ENCODE measurements around the gene ZNF774.
A peak's percentile ranks its signal among the peaks of the same experiment; 100 is the strongest.

Gene ZNF774

GRCh38 chr15:90394074-90394473 lies 42.0 kb downstream of the ZNF774 start:
- Histone ChIP-seq H3K27me3 (ENCODE audit: insufficient read depth, low read length, poor library complexity) (no peaks in the 10 kb centered on the region), H4K5ac (ENCODE audit: low read length) (no peak overlapping the region), H3K4me3 (ENCODE audit: low read length) (no peak overlapping the region), H3K79me2 (ENCODE audit: control insufficient read depth, insufficient read depth, low read length) (peaks cover 62% of the 10 kb centered on the region), H3K23ac (ENCODE audit: low read length) (no peak overlapping the region), H3K9ac (ENCODE audit: low read length) (no peak overlapping the region), H3K36me3 (ENCODE audit: control insufficient read depth, insufficient read depth, low read length) (no peaks in the 10 kb centered on the region), H3K79me1 (ENCODE audit: low read length) (peaks cover 14% of the 10 kb centered on the region), H4K8ac (ENCODE audit: low read depth, low read length) (no peak overlapping the region), H3K18ac (ENCODE audit: low read length) (no peak overlapping the region), H3K27ac (ENCODE audit: low read depth, low read length) (no peak overlapping the region), H2BK5ac (ENCODE audit: low read length) (no peak overlapping the region), H2BK15ac (replicated peaks; ENCODE audit: low read depth) (no peak overlapping the region), H2BK120ac (ENCODE audit: low read depth, low read length) (no peak overlapping the region), H2AK5ac (ENCODE audit: low read length) (no peak overlapping the region), H3K56ac (ENCODE audit: low read length) (peak overlapping the region; percentile 17), H3K4me1 (ENCODE audit: control insufficient read depth, low read depth, low read length) (peaks cover 14% of the 10 kb centered on the region), H3K4ac (ENCODE audit: low read depth, low read length) (no peak overlapping the region), H3K4me2 (ENCODE audit: low read length) (no peak overlapping the region)
- WGBS (ENCODE audit: extremely low coverage, insufficient coverage, low lambda C conversion rate), result no CpG with 5 or more reads among the region's 1 CpG
- no peak for DNase-seq

DNA sequence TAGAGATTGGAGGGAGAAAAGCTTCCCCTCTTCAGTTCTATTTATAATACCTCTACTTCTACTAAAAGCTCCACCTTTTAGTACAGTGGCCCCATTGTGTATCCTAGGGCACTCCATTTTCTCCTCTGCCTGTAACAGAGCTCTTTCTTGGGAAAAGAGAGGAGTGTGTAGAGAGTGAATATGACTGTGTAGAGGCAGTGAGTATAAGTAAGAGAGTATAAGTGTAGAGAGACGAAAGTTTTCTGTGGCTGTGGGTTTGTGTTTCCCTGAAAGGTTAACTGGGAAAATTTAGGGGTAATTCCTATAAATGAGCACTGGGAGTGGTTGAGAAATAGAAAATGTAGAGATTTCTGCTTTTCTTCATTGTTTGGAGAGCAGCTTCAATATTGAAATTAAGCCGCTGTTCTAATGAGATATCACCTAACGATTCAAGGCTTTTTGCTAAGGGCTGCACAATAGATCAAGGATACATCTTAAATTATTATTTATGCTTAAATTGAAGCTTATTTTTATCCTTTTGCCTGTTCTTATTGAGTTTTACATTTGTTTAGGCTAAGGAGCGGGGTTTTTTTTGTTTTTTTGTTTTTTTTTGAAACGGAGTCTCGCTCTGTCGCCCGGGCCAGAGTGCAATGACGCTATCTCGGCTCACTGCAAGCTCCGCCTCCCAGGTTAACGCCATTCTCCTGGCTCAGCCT lies 42.8 kb downstream of the ZNF774 start:
- H3K36me3 ChIP-seq (ENCODE audit: control insufficient read depth, insufficient read depth, low read length), result no peaks in the 10 kb centered on the region
- no peak overlapping the region for H3K4me3 ChIP-seq (ENCODE audit: low read length)
- peak overlapping the region; percentile 1 for H3K56ac ChIP-seq (ENCODE audit: low read length)
- H3K4me2 ChIP-seq (ENCODE audit: low read length), result no peak overlapping the region
- peaks cover 57% of the 10 kb centered on the region for H3K79me2 ChIP-seq (ENCODE audit: control insufficient read depth, insufficient read depth, low read length)
- DNase-seq, result no peak
- no peak overlapping the region for H4K5ac ChIP-seq (ENCODE audit: low read length)
- H2AK5ac ChIP-seq (ENCODE audit: low read length), result no peak overlapping the region
- WGBS (ENCODE audit: extremely low coverage, insufficient coverage, low lambda C conversion rate), result 100% methylated on average over 1 of the region's 12 CpGs
- H2BK120ac ChIP-seq (ENCODE audit: low read depth, low read length), result no peak overlapping the region
- H4K8ac ChIP-seq (ENCODE audit: low read depth, low read length), result peak overlapping the region; percentile 65
- no peak overlapping the region for H3K9ac ChIP-seq (ENCODE audit: low read length)
- H3K4me1 ChIP-seq (ENCODE audit: control insufficient read depth, low read depth, low read length), result peaks cover 14% of the 10 kb centered on the region
- no peak overlapping the region for H3K18ac ChIP-seq (ENCODE audit: low read length)
- no peak overlapping the region for H3K27ac ChIP-seq (ENCODE audit: low read depth, low read length)
- no peak overlapping the region for H2BK5ac ChIP-seq (ENCODE audit: low read length)
- no peak overlapping the region for H3K23ac ChIP-seq (ENCODE audit: low read length)
- no peak overlapping the region for H2BK15ac ChIP-seq (replicated peaks; ENCODE audit: low read depth)
- peaks cover 14% of the 10 kb centered on the region for H3K79me1 ChIP-seq (ENCODE audit: low read length)
- no peaks in the 10 kb centered on the region for H3K27me3 ChIP-seq (ENCODE audit: insufficient read depth, low read length, poor library complexity)
- H3K4ac ChIP-seq (ENCODE audit: low read depth, low read length), result no peak overlapping the region

- DNase-seq, result no peak
- Histone ChIP-seq H2AK5ac (ENCODE audit: low read length) (no peak overlapping the region), H3K79me1 (ENCODE audit: low read length) (peaks cover 13% of the 10 kb centered on the region), H3K27me3 (ENCODE audit: insufficient read depth, low read length, poor library complexity) (no peaks in the 10 kb centered on the region), H4K5ac (ENCODE audit: low read length) (no peak overlapping the region), H4K8ac (ENCODE audit: low read depth, low read length) (no peak overlapping the region), H3K4me3 (ENCODE audit: low read length) (no peak overlapping the region), H3K27ac (ENCODE audit: low read depth, low read length) (no peak overlapping the region), H3K4ac (ENCODE audit: low read depth, low read length) (no peak overlapping the region), H2BK15ac (replicated peaks; ENCODE audit: low read depth) (no peak overlapping the region), H2BK120ac (ENCODE audit: low read depth, low read length) (no peak overlapping the region), H3K36me3 (ENCODE audit: control insufficient read depth, insufficient read depth, low read length) (no peaks in the 10 kb centered on the region), H3K4me1 (ENCODE audit: control insufficient read depth, low read depth, low read length) (peaks cover 15% of the 10 kb centered on the region), H2BK5ac (ENCODE audit: low read length) (no peak overlapping the region), H3K9ac (ENCODE audit: low read length) (no peak overlapping the region), H3K79me2 (ENCODE audit: control insufficient read depth, insufficient read depth, low read length) (peaks cover 55% of the 10 kb centered on the region), H3K56ac (ENCODE audit: low read length) (no peak overlapping the region), H3K23ac (ENCODE audit: low read length) (no peak overlapping the region), H3K4me2 (ENCODE audit: low read length) (no peak overlapping the region), H3K18ac (ENCODE audit: low read length) (no peak overlapping the region)
- no CpG with 5 or more reads among the region's 4 CpGs for WGBS (ENCODE audit: extremely low coverage, insufficient coverage, low lambda C conversion rate)
These were observed 44.2 kb downstream of the ZNF774 start for GRCh38 chr15:90396321-90396720.

GRCh38 chr15:90400005-90400758 lies 48.1 kb downstream of the ZNF774 start:
- WGBS (ENCODE audit: extremely low coverage, insufficient coverage, low lambda C conversion rate), result no CpG with 5 or more reads among the region's 7 CpGs
- Histone ChIP-seq H3K23ac (ENCODE audit: low read length) (no peak overlapping the region), H3K4me3 (ENCODE audit: low read length) (no peak overlapping the region), H2BK120ac (ENCODE audit: low read depth, low read length) (peak overlapping the region; percentile 64), H2BK15ac (replicated peaks; ENCODE audit: low read depth) (no peak overlapping the region), H2BK5ac (ENCODE audit: low read length) (no peak overlapping the region), H3K36me3 (ENCODE audit: control insufficient read depth, insufficient read depth, low read length) (no peaks in the 10 kb centered on the region), H3K4ac (ENCODE audit: low read depth, low read length) (no peak overlapping the region), H3K4me2 (ENCODE audit: low read length) (no peak overlapping the region), H3K18ac (ENCODE audit: low read length) (peak overlapping the region; percentile 87), H3K56ac (ENCODE audit: low read length) (no peak overlapping the region), H2AK5ac (ENCODE audit: low read length) (no peak overlapping the region), H3K79me1 (ENCODE audit: low read length) (peaks cover 10% of the 10 kb centered on the region), H4K8ac (ENCODE audit: low read depth, low read length) (no peak overlapping the region), H3K79me2 (ENCODE audit: control insufficient read depth, insufficient read depth, low read length) (peaks cover 59% of the 10 kb centered on the region), H3K27ac (ENCODE audit: low read depth, low read length) (peak overlapping the region; percentile 66), H3K9ac (ENCODE audit: low read length) (no peak overlapping the region), H3K27me3 (ENCODE audit: insufficient read depth, low read length, poor library complexity) (no peaks in the 10 kb centered on the region), H4K5ac (ENCODE audit: low read length) (no peak overlapping the region), H3K4me1 (ENCODE audit: control insufficient read depth, low read depth, low read length) (peaks cover 14% of the 10 kb centered on the region)
- DNase-seq, result no peak

DNA sequence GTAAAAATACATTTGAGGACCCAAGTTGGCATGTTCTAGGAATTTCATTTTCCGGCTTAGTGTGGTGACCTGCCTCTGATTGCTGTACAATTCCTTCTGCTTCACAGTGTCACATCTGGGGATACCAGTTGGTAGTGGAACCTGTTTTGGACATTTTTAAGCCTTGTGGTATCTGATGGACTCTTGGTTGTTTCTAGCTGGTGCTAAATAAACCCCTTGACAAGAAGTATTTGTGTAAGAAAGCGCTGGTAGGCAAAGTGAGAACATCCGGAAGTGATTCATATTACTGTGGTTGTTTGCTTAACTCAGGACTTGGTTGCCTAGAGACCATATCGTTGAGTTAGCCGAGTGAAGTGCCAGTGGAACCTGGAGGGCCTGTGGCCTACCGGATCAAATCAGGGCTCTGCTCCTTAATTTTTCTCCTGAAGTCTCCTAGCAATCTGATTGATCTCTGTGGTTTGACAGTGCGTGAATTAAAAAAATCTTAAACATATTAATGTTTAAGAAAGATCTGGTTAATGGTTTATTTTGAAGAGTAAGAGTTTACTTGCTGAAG lies 48.8 kb downstream of the ZNF774 start:
- no peak overlapping the region for H3K9ac ChIP-seq (ENCODE audit: low read length)
- no peak overlapping the region for H4K5ac ChIP-seq (ENCODE audit: low read length)
- peaks cover 57% of the 10 kb centered on the region for H3K79me2 ChIP-seq (ENCODE audit: control insufficient read depth, insufficient read depth, low read length)
- H2AK5ac ChIP-seq (ENCODE audit: low read length), result no peak overlapping the region
- no peaks in the 10 kb centered on the region for H3K27me3 ChIP-seq (ENCODE audit: insufficient read depth, low read length, poor library complexity)
- no peaks in the 10 kb centered on the region for H3K36me3 ChIP-seq (ENCODE audit: control insufficient read depth, insufficient read depth, low read length)
- H3K4ac ChIP-seq (ENCODE audit: low read depth, low read length), result no peak overlapping the region
- peak overlapping the region; percentile 37 for H3K56ac ChIP-seq (ENCODE audit: low read length)
- H3K18ac ChIP-seq (ENCODE audit: low read length), result peak overlapping the region; percentile 87
- H3K27ac ChIP-seq (ENCODE audit: low read depth, low read length), result peak overlapping the region; percentile 66
- no peak overlapping the region for H2BK5ac ChIP-seq (ENCODE audit: low read length)
- no peak overlapping the region for H3K23ac ChIP-seq (ENCODE audit: low read length)
- H3K4me3 ChIP-seq (ENCODE audit: low read length), result no peak overlapping the region
- DNase-seq, result peak; percentile 99
- H2BK15ac ChIP-seq (replicated peaks; ENCODE audit: low read depth), result no peak overlapping the region
- H4K8ac ChIP-seq (ENCODE audit: low read depth, low read length), result no peak overlapping the region
- peaks cover 6% of the 10 kb centered on the region for H3K79me1 ChIP-seq (ENCODE audit: low read length)
- peak overlapping the region; percentile 64 for H2BK120ac ChIP-seq (ENCODE audit: low read depth, low read length)
- H3K4me1 ChIP-seq (ENCODE audit: control insufficient read depth, low read depth, low read length), result peaks cover 14% of the 10 kb centered on the region
- no CpG with 5 or more reads among the region's 7 CpGs for WGBS (ENCODE audit: extremely low coverage, insufficient coverage, low lambda C conversion rate)
- H3K4me2 ChIP-seq (ENCODE audit: low read length), result peak overlapping the region; percentile 43

Measured in mesendoderm (in vitro differentiated cells).